ENCODE results near the gene FNTB.
"Not testable (repeated sequence)": the region's sequence is repeated elsewhere in the genome, so short reads cannot be mapped to it uniquely, and the experiment has no call there.

Gene FNTB

DNA sequence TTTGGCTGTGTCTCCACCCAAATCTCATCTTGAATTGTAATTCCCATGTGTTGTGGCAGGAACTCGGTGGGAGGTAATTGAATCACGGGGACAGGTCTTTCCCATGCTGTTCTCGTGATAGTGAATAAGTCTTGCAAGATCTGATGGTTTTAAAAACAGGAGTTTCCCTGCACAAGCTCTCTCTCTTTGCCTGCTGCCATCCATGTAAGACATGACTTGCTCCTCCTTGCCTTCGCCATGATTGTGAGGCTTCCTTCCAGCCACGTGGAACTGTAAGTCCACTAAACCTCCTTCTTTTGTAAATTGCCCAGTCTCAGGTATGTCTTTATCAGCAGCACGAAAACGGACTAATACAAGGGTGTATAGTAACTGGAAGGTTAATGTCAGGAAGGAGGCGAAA lies 101.1 kb downstream of the FNTB start:
- not testable (repeated sequence) for DNase-seq (ENCODE audit: low read depth)

DNA sequence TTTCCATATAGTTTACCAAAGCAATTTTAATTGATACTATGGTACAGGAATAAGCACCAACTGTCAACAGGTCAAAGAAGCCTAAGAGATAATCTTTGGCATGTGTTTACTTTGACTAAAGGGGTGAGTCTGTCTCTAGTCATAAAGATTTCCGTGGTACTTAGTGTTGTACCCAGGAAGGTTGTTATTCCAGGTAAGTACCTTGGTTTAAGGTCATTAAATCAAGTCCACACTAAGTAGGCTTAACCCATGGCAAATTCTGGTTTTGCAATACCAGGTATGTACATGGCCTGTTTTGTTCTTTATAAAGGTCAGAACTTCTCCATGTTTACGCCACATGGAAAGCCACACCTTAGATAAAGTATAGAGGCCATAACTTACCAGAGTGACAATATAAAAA lies 105.7 kb downstream of the FNTB start:
- DNase-seq (ENCODE audit: low read depth) = no peak

DNA sequence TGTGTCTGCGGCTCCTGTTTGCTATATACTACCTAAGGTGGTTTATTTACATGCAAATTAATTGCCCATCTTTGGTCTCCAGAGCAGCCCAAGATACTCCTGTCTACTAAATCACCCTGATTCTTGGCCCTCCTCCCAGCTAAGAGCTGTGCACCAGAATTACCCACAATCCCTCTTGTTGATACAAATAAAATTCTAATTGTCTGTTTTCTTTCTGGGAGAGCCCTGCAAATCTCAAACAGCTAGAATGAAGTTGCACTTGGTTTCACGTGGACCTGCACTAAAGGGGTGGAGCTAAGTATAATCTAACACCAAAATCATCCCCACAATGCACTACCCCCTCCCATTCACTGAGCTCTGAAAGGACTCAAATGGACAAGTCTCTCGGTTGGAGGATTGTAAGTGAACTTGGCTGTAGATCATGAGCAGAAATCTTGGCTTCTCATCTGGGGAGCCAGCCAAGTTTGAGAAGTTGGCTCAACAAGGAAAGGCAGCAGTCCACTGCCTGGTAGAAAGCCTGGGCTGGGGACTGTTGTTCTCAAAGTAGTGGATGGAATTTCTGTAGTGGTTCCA lies 109.0 kb downstream of the FNTB start:
- no peak for DNase-seq (ENCODE audit: low read depth)

- no peak for DNase-seq (ENCODE audit: low read depth)
Measured at GRCh38 chr14:65096323-65097089, 109.8 kb downstream of the FNTB start.

DNA sequence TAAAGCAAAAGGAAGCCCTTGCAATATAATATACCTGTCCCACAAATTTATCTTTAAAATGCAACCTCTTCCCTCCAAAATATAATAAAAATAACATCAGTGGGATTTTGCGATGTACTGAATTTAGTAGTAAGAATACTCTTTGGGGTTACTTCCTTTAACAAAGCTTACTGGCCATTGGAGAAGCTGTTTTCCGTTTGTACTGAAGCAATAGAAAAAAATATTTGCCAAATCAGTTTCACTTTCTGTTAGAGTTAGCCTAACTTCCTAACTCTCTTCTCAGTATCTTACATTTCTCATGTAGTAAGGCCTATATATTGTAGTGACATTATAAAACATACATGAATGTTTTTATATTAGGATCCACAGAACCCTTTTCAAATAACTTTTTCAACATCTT lies 111.9 kb downstream of the FNTB start:
- DNase-seq (ENCODE audit: low read depth) = no peak

DNA sequence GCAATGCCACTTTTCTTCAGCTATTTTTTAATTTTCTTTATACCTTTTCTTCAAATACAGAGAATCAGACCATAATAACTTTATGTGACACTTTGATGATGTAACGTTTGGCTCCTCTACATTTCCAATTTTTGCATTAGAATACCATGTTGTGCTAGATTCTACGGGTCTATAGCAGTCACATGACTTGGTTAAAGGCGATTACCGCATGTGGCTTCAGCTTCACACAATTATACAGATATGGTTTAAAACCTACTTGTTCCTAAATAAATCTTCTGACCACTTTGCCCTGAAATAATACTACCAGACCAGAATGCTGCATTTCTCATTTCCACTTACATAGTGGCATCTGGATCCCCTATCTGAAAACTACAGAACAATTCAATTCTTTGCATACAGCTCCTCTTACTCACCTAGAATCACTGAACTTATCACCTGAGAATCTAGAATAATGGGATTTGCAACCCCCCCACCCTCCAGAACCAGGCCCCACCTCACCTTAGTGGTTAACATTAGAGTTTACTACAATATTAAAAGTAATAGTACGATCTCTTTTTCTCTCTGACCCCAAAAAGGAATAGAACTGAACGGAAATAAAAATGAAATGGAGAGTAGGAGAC lies 114.3 kb downstream of the FNTB start:
- no peak for DNase-seq (ENCODE audit: low read depth)

- DNase-seq (ENCODE audit: low read depth) = peak; percentile 18
Measured at GRCh38 chr14:65101631-65102440, 115.1 kb downstream of the FNTB start.

- peak; percentile 97 for DNase-seq (ENCODE audit: low read depth)
Measured at GRCh38 chr14:65102441-65103149, 115.9 kb downstream of the FNTB start, which contains the start of gene MAX. MAX (minus strand) TSS chr14:65102517; CDS start chr14:65102339, 178 bp downstream.

DNA sequence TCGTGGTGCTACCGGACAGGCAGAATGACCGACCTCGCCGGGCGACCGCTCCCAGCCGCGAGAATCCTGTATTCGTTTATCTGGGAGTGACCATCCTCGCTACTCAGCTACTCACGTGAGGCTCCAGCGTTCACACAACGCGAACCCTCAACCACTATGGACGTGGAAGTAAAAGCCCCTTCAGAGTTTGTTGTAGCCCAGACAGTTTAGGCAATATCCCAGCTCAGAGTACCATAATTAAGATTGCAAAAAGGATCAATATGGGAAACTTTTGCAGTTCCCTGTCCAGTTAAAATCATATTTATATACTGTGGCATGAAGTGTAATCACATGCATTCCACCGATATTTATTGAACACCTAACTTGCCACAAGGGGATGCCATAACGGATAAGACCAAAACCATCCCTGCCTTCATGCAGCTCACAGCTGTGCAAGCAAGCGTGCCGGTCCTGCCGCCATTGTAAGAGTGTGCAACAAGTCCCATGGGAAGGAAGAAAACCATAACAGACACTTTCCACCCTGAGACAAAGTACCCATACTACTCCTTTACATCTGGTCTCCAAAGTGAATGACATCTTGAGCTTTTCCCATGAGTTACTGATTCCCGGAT lies 116.6 kb downstream of the FNTB start:
- DNase-seq (ENCODE audit: low read depth) = no peak

DNA sequence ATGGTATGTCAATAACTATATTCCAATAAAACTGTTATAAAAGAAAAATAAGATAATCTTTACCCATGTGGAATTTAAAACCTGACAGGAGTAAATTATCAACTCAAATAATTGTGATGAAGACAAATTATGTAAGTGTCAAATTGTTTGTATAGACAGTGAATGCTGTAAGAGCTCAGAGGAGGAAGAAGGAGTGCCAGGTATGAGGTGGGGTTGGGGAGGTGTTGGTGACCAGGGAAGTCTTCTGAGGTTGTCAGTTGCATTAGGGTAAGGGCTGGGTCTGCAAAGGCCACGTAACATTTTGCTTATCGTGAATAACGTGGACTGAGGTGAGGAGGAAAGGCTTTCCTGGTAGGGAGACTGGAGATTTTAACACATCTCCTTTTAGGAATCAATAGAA lies 118.1 kb downstream of the FNTB start:
- DNase-seq (ENCODE audit: low read depth) = no peak

- DNase-seq (ENCODE audit: low read depth) = no peak
Measured at GRCh38 chr14:65106316-65106715, 119.6 kb downstream of the FNTB start.

GRCh38 chr14:65106736-65107135 lies 120.0 kb downstream of the FNTB start:
- no peak for DNase-seq (ENCODE audit: low read depth)

- DNase-seq (ENCODE audit: low read depth) = no peak
Measured at GRCh38 chr14:65107200-65107599, 120.5 kb downstream of the FNTB start.

DNA sequence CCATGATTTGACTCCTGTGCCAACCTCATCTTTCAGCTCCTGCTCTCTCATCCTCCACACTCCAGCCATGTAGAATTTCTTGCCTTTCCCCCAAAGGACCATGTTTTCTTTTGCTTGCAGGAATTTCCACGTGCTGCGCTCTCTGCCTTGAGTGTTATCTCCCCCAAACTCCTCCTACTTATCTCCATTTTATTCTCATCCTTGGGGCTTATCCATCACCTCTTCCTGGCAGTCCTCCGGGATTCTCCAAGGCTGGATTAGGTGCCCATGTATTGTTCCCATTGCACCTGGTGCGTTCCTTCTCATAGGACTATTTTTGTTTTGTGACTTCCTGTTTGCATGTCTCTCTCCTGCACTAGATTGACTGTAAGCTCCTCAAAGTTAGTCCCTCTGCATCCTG lies 122.7 kb downstream of the FNTB start:
- no peak for DNase-seq (ENCODE audit: low read depth)

GRCh38 chr14:65110525-65110924 lies 123.8 kb downstream of the FNTB start:
- DNase-seq (ENCODE audit: low read depth) = no peak
